OCI-M2 (cell line): ENCODE results near the gene TNFRSF14.

Source experiments
- DNase-seq: peaks from one replicate; lab custom pipeline; 2025; ENCODE audit not compliant: unreplicated experiment; lab: John Stamatoyannopoulos, UW

Gene TNFRSF14

GRCh38 chr1:2597441-2598328, 41.5 kb downstream of the TNFRSF14 start:
- no peak for DNase-seq

- no peak for DNase-seq
Observed at GRCh38 chr1:2598329-2598931, 42.3 kb downstream of the TNFRSF14 start.

DNA sequence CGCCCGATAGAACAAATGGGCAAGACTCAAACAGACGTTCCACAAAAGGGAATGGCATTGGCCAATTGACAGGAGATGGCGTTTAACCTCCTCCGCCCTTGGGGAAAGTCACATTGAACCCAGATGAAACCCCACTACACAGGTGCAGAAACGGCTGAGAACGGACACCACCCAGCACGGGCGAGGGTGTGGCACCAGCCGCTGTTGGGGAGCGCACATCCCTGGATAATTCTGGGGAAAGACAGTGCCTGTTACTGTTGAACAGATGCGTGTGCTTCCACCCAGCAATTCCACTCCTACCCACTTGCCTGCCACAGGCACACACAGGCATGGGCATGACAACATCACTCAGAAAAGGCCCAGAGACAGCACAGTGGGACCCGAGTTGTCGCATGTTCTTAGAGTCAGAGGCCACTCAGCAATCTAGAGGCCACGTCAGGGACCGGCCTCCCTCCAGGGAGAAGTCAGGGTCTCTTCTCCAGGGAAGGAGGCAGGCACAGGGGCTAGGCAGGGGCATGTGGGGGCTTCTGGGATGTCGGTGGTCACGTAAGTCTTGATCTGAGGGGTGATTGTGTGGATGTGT, 45.6 kb downstream of the TNFRSF14 start:
- no peak for DNase-seq

DNA sequence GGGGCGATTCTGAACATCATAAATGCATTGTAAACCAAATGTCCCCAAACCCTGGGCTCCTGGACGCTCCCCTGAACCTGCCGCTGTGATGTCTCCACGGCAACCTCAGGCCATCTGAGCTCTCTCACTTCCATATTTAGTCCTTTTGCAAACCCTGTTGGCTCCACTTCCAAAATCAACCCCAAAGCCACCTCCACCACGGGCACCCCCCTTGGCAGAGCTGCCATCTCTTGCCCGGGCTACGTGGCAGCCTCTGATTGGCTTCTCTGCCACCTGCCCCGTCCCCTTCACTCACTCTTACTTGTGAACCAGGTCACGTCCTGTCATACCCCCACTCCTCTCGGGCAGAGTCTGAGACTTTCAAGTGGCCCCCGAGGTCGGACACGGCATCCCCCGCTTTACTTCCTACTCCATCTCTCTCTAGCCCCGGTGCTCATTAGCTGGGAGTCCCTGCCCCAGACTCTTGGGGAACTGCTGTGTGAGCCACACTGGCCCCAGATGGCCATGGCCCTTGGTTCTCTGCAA, 46.2 kb downstream of the TNFRSF14 start:
- no peak for DNase-seq

- no peak for DNase-seq
Observed at GRCh38 chr1:2602866-2603520, 46.8 kb downstream of the TNFRSF14 start.

DNA sequence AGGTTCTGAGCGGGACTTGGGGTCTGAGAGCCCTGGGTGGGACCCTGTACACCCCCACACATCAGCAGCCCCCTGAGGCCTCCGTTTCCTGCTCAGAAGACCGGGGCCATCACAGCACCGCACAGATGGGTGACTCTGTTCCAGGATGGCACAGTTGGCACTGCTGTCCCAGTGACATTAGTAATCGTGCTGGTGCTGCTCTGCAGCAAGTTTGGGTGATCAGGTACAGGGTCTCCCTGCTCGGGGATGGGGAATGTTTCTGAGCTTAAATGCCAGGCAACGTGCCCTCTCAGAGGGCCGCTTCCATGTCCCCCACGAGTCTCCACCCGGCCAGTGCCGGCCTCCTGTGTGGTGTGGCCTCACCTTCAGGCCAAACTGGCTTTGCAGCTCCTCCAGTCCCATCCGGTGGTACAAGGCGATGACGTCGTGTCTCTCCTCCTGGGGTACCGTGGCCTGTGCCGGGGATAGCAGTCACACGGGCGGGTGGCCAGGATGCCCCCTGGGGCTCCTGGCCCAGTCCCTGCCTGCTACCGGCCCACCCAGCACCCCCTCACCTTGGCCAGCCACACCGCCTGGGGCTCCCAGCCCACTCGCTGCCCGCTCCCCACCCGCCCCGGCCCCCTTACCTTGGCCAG, 47.5 kb downstream of the TNFRSF14 start:
- no peak for DNase-seq

DNA sequence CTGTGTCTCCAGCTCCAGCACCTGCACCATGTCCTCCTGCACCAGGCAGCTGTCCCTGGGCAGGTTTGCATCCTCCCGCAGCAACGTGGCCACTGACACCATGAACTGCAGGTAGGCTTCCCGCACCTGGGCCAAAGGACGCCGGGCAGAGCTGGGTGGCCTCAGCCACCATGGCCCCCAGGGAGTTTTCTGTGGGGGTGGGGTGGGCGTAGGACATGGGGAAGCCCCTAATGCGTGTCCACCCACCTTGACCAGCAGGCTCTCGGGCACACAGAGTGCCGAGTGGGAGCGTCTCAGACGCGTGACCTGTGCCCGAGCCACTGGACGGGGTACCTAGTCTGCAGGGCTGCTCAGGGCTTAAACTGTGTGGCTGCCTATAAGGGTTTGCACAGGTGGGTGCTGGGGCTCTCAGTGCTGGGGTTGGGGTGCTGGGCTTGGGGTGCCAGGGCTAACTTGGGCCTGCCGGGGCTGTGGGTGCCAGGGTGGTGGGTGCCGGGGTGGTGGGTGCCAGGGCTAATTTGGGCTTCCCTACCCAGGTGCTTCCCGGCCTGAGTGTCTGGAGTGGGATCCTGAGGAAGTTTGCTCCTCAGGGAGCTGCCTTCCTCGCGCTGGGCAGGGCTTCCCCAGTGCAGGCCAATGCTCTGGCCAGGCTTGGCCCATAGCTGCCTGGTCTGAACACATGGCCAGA, 48.1 kb downstream of the TNFRSF14 start:
- DNase-seq: no peak

DNA sequence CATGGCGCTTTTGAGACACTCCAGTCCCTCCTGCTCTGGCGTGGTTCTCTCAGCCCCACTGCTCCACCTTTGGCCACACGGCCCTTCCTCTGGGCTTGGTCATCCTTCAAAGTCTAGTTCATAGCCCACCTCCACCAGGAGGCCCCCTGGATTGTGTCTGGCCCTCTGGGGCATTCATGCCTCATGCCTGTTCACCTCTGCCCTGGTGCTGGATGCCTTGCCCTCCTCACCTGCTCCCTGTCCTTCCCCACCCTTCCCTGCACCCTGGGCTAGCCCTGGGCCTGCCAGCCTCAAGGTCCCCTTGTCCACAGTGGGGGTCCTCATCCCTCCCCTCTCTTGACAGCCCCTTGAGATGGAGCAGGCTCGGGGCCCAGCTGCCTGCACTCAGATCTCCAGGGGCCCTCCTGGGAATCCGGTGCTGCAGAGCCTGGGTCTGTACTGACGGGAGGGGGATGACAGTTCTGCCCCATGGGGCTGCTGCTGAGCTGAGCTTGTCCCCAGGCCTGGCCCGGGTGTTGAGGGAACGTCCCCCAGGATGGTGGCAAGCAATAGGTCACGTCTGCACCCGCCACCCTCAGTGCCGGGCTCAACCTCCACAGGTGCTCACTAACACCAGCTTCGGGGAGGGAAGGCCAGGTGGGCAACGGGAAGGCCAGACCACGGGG, 48.8 kb downstream of the TNFRSF14 start:
- DNase-seq: no peak

- no peak for DNase-seq
Observed at GRCh38 chr1:2605509-2606395, 49.6 kb downstream of the TNFRSF14 start.

DNA sequence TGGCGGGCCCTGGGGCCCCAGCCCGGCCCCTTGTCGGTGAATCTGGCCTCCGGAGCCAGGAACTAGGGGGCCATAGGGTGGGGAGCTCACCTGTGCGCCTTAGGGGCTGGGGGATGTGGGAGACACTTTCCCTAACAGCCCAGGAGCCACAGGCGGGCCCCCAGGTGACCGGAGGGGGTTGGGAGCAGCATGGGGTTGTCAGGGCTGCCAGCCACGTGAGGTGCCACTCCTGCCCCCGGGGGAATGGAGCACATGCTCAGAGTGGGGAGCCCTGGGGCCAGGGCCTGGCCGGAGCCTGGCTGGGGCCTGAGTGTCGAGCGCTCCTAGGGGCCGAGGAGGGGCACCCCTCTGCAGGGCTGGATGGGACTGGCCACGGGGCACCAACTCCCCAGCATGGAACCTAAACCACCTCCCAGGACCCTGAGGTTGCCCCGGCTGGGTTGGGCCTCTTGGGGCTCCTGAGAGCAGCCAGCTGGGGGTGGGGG, 50.3 kb downstream of the TNFRSF14 start:
- DNase-seq: no peak

DNA sequence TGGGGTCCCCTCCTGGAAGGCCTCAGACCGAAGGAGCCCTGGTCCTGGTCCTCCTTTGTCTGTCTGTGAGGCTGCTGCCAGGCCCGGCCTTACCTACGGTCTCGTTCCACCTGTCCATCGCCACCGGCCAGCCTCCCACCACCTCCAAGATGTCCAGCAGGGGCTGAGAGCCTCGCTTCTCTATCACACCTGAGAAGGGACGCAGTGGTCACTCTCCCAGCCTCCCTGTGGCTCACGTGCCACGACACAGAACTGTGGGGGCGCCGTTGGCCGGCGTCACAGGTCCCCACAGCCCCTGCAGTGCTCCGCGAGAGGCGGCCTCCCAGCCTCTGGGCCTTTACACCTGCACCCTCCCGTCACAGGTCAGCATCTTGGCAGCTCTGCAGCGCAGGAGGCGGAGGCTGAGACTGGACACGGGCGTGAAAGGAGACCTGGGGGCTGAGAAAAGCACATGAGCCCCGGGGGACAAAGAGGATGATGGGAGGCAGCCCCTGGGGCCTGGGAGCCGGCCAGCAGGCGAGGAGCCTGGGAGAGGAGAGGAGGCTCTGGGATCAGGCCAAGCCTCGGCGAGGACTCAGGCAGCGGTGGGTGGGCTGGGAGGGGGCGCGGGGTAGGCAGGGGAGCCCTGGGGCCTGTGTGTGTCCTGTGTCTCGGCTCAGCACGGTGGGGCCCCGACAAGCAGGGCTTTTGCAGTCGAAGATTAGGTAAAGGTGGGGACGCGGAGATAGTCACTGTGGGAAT, 50.9 kb downstream of the TNFRSF14 start:
- no peak for DNase-seq

DNA sequence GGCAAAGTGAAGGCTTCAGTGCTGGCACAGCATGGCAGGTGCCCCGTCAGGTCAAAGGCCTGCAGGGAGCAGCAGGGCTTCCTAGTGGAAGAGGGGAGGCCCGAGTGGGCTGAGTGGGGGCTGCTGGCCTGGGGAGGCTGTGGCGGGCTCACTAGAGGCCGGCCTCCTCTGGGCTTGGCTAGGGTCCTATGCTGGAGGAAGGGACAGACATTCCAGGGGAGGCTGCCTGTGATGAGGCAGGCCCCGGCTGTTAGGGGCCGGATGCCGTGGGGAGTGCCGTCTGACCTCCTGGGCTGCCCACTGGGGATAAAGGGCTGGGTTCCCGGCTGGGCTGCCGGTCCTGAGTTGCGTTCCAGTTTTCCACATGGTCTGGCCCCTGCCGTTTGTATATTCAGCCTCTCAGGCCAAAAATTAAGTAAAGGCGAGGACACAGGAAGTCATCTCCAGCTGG, 51.5 kb downstream of the TNFRSF14 start:
- DNase-seq: no peak

- no peak for DNase-seq
Observed at GRCh38 chr1:2609319-2610035, 53.3 kb downstream of the TNFRSF14 start.

- DNase-seq: no peak
Observed at GRCh38 chr1:2610036-2610959, 54.1 kb downstream of the TNFRSF14 start.

GRCh38 chr1:2611031-2611501, 54.9 kb downstream of the TNFRSF14 start:
- DNase-seq: no peak
